RWPE2 (cell line): Measurements from ENCODE around the gene ALG12.
A peak's percentile ranks its signal among the peaks of the same experiment; 100 is the strongest.

Experiments
- ATAC-seq: fragments of 200-7000 bp; cut with Tn5 transposase; 3 replicates; pipeline ENCODE4 v1.9.1; 2021; ENCODE audit warnings: low read depth
- DNase-seq: peaks from one replicate; pipeline ENCODE4 v3.0.0-alpha.2; 2020; ENCODE audit warnings: low spot score
- H3K27ac ChIP-seq: fragments of 450-650 bp; 2 replicates; pipeline ENCODE4 v1.5.1; 2017; ENCODE audit warnings: mild to moderate bottlenecking; ENCODE audit not compliant: poor library complexity, severe bottlenecking
- H3K27me3 ChIP-seq: fragments of 250-450 bp; sonication (Bioruptor Pico); 2 replicates; pipeline ENCODE4 v1.5.1; 2021; ENCODE audit warnings: mild to moderate bottlenecking, moderate library complexity; ENCODE audit not compliant: insufficient read depth, poor library complexity, severe bottlenecking
- H3K36me3 ChIP-seq: fragments of 250-450 bp; sonication (Bioruptor Pico); 2 replicates; pipeline ENCODE4 v1.5.1; 2020; ENCODE audit warnings: low read depth, mild to moderate bottlenecking, moderate library complexity
- H3K4me1 ChIP-seq: fragments of 250-450 bp; sonication (Bioruptor Pico); 2 replicates; pipeline ENCODE4 v1.5.1; 2021; ENCODE audit warnings: mild to moderate bottlenecking, moderate library complexity; ENCODE audit not compliant: insufficient read depth, poor library complexity, severe bottlenecking
- H3K4me3 ChIP-seq: fragments of 250-450 bp; sonication (Bioruptor Pico); 2 replicates; pipeline ENCODE4 v1.5.1; 2021; ENCODE audit warnings: mild to moderate bottlenecking, moderate library complexity; ENCODE audit not compliant: severe bottlenecking
- H3K9me3 ChIP-seq: fragments of 250-450 bp; sonication (Bioruptor Pico); 2 replicates; pipeline ENCODE4 v1.5.1; 2021; ENCODE audit warnings: mild to moderate bottlenecking, moderate library complexity; ENCODE audit not compliant: severe bottlenecking
- TF ChIP-seq, protein P1 (sequence below): fragments of 450-650 bp; IDR thresholded peaks from one replicate; pipeline ENCODE4 v1.5.1; 2017; ENCODE audit warnings: mild to moderate bottlenecking, moderate library complexity; ENCODE audit not compliant: poor library complexity, severe bottlenecking

The ALG12 gene

DNA sequence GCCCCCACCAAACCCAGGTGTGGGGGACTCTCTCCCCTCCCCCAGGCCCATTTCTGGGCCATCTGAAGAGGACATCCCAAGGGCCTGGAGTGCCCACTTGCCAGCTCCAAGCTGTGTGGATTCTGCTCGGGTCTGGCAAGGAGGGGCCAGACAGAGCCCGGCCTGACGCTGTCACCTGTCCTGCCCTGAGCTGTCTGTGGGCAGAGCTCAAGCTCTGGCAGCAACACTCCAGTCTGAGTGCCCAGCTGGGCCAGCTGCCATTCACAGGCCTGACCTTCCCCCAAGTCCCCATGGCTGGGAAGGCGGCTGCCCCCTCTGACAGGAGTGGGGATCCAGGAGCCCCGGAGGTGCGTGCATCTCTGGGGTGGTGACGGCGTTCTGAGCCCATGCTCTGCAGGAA lies 36.1 kb upstream of the ALG12 start:
- TF ChIP-seq, protein P1, sequence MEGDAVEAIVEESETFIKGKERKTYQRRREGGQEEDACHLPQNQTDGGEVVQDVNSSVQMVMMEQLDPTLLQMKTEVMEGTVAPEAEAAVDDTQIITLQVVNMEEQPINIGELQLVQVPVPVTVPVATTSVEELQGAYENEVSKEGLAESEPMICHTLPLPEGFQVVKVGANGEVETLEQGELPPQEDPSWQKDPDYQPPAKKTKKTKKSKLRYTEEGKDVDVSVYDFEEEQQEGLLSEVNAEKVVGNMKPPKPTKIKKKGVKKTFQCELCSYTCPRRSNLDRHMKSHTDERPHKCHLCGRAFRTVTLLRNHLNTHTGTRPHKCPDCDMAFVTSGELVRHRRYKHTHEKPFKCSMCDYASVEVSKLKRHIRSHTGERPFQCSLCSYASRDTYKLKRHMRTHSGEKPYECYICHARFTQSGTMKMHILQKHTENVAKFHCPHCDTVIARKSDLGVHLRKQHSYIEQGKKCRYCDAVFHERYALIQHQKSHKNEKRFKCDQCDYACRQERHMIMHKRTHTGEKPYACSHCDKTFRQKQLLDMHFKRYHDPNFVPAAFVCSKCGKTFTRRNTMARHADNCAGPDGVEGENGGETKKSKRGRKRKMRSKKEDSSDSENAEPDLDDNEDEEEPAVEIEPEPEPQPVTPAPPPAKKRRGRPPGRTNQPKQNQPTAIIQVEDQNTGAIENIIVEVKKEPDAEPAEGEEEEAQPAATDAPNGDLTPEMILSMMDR, result no peak
- Histone ChIP-seq H3K36me3 (no peaks in the 10 kb centered on the region), H3K4me1 (peaks cover 30% of the 10 kb centered on the region), H3K4me3 (no peak overlapping the region), H3K9me3 (no peaks in the 10 kb centered on the region), H3K27ac (no peak overlapping the region), H3K27me3 (no peaks in the 10 kb centered on the region)
- ATAC-seq, result no peak
- DNase-seq, result no peak

DNA sequence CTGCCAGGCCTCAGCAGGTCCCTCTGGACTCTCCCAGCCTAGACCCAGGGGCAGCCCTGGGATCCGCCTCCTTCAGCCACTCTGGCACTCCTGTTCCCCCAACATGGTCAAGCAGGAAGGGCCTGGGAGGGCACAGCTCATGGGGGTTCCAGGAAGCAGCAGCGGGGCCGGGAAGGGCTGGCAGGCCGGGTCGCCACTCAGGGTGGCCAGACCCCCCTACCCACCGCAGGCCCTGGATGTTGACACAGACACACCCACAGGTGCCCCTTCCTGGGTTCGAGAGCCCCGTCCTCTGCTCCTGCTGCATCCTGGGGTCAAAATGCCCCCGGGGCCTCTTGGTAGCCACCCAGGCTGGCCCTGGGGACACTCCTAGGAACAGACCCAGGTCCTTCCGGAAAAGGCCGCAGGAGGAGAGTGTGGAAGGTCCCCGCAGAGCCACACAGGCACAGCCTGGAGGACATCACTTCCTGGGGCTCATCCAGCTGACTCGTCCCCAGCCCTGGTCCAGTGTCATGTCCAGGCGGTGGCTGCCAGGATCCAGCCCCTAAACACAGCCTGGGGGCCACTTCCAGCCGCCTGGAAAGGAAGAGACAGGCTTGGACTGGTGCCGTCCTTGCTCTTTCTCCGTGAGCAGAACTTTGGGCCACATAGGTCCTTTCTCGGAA lies 35.6 kb upstream of the ALG12 start:
- ATAC-seq (no peak), DNase-seq (no peak)
- TF ChIP-seq, protein P1, result no peak
- no peaks in the 10 kb centered on the region for H3K27me3 ChIP-seq
- H3K9me3 ChIP-seq, result no peaks in the 10 kb centered on the region
- peak overlapping the region; percentile 87 for H3K27ac ChIP-seq
- no peak overlapping the region for H3K4me3 ChIP-seq
- no peaks in the 10 kb centered on the region for H3K36me3 ChIP-seq
- peaks cover 35% of the 10 kb centered on the region for H3K4me1 ChIP-seq

DNA sequence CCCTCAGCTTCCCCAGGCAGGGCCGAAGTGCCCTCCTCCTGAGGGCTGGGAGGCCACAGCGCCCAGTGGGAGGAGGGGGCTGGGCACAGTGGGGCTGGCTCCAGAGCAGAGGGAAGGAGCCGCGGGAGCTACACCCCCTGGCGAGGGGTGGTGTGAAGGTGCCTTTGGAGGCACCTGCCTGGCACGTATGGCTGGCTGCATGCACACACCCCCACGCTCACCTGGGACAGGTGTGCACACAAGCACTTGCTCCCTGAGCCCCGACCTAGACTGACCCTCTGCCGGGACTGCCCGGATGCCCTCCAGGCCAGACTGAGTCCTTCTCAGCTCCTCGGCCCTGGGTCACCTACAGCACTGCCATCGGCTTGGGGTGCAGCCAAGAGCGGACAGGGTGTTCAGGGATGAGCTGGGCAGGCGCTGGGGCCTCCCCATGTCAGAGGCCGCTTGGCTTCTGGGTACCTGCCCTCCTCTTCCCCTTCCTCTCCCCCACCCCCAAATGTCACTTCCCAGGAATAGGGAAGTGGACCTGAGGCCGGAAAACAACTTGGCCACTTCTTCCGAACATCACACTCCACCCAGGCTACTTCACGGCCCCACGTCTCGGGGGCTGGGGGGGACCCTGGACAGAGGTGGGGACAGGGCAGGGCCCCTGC lies 34.9 kb upstream of the ALG12 start:
- DNase-seq, result no peak
- peaks cover 41% of the 10 kb centered on the region for H3K4me1 ChIP-seq
- H3K36me3 ChIP-seq, result no peaks in the 10 kb centered on the region
- H3K4me3 ChIP-seq, result no peak overlapping the region
- TF ChIP-seq, protein P1, result no peak
- peak overlapping the region; percentile 87 for H3K27ac ChIP-seq
- no peaks in the 10 kb centered on the region for H3K9me3 ChIP-seq
- no peaks in the 10 kb centered on the region for H3K27me3 ChIP-seq
- no peak for ATAC-seq

DNA sequence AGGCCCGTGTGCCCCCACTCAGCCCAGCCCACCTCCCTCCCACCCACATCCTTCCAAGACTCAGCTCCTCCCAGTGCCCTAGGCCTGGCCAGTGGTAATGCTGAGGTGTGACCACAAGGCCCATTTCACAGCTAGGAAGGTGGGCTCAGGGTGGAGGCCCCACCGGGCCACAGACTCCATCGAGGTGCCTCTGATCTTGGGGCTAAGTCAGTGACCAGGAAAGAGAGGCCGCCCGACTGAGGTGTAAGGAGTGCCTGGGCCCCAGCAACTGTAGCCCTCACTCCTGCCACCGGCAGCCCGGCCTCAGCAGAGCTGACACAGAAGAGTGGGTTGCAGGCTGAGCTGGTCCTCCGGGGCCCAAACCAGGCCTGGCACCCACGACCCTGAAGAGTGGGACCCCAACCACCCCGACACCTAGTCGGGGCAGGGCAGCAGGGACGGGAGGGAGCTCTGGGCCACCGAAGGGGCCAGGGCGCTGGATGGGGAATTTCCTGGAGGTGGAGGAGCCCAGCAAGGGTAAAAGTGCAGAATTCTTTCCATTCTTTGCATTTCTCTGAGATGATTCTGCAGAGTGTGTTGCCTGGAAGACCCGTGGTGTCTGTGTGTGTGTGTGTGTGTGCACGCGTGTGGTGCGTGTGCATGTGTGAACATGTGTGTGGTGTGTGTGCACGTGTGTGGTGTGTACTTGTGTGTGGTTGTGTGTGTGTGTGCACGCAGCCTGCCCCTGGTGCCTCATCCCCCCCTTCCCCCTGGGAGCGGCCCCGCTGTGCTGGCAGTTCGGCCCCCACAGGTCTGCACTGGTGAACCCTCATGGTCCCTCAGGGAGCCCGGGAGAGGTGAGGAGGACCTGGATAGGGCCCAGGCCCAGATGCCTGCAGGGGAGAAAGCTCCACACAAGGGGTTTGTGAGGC lies 34.0 kb upstream of the ALG12 start:
- ATAC-seq, result peak; percentile 46
- peaks cover 45% of the 10 kb centered on the region for H3K4me1 ChIP-seq
- no peaks in the 10 kb centered on the region for H3K27me3 ChIP-seq
- H3K4me3 ChIP-seq, result no peak overlapping the region
- no peaks in the 10 kb centered on the region for H3K36me3 ChIP-seq
- H3K9me3 ChIP-seq, result no peaks in the 10 kb centered on the region
- DNase-seq, result no peak
- TF ChIP-seq, protein P1, result no peak
- peak overlapping the region; percentile 87 for H3K27ac ChIP-seq
